ENCODE data around the gene PPT2.
"Not testable (repeated sequence)": the region's sequence is repeated elsewhere in the genome, so short reads cannot be mapped to it uniquely, and the experiment has no call there.

The PPT2 gene

DNA sequence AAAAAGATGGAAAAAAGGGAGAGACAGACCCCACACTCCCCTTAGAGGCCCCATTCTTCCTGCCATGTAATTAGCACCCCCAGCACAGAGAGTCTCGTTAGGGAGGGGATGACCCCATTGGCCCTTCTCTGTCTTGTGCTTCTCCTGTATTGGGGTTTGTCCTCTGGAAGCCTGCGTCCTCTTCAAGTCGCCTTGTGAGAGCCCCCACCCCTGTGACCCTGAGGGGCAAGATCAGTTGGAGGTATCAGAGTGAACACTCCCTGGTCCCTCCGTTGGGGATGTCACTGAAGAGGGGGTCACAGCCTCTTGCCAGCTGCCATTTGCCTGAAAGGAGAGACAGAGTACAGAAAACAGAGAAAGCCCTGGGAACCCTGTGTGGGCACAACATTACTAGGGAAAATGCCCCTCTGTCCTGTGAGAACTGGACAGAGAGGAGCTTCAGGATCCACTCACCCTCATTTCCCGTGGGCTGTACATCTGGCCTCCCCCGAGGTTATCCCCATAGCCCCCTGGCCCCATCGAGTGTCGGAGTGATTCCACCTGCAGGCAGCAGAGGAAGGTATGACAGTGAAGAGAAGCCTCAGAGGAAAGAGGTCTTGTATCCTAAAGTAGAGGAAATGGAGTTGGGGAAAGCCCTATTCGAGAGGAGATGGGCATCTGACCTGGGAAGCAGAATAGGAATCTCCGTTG lies 32.4 kb downstream of the PPT2 start:
- DNase-seq, result not testable (repeated sequence)

DNA sequence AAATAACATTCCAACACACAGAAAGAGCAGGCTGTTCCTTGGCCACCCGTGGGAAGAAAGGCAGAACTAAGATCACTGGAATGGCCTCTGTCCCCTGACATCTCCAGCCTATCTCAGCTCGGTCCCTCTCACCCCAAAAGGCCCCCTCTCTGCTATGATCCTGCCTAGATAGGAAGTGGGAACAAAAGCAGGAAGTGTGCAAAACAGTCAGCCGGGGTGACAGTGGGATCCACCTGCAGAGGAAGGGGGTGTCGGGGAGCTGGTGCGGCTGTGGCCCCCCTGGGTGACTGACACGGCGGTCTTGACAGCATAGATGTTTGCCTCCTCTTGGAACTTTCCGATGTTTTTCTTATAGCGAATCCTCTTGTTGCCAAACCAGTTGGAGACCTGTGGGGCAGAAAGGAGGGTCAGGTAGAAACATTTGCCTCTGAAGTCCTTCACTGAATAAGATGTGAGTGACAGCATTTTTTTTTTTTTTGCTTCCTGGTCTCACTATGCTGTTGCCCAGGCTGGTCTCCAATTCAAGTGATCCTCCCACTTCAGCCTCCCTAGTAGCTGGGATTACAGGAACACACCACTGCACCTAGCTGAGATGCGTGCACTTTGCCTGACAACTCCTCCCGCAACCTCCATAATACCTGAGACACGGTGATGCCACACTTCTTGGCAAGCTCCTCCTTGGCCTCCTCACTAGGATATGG lies 33.2 kb downstream of the PPT2 start:
- no peak for DNase-seq
- in situ Hi-C loops (cut with MboI; ENCODE audit: low pct_unique_long_range_greater_than_20kb, low sequenced_read_pairs), result no loop called here

More for the DNA sequence above, 32.4 kb downstream of the PPT2 start:
- in situ Hi-C loops (cut with MboI; ENCODE audit: low pct_unique_long_range_greater_than_20kb, low sequenced_read_pairs), result not testable (repeated sequence)

DNA sequence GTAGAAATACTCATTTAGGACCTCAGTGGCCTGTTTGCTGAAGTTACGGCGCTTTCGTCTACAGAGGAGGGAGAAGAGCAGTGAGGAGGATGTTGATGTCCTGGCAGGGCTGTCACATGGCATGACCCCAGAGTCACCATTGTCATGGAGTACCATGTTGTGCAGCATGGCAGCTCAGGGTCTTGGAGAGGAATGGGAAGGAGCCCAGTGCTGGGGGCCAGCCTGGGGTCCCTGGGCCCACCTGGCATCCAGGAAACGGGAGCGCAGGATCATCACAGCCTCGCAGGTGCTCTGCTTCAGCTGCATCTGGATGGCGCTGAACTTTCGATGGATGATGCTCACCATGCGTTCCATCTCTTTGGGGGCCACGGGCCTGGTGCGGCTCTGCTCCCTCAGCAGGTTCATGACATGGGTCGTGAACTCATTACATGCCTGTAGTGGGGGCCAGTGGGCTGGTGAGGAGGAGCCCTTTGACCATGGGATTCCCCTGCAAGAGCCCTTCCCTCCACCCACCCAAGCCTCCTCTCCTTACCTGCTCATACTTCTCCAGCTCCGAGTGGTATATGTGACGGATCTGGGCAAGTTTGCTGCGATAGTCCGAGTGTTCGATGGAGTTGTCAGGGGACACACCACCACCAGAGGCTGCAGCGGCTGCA lies 33.9 kb downstream of the PPT2 start:
- DNase-seq; in situ Hi-C loops (cut with MboI; ENCODE audit: low pct_unique_long_range_greater_than_20kb, low sequenced_read_pairs): not testable (repeated sequence)

DNA sequence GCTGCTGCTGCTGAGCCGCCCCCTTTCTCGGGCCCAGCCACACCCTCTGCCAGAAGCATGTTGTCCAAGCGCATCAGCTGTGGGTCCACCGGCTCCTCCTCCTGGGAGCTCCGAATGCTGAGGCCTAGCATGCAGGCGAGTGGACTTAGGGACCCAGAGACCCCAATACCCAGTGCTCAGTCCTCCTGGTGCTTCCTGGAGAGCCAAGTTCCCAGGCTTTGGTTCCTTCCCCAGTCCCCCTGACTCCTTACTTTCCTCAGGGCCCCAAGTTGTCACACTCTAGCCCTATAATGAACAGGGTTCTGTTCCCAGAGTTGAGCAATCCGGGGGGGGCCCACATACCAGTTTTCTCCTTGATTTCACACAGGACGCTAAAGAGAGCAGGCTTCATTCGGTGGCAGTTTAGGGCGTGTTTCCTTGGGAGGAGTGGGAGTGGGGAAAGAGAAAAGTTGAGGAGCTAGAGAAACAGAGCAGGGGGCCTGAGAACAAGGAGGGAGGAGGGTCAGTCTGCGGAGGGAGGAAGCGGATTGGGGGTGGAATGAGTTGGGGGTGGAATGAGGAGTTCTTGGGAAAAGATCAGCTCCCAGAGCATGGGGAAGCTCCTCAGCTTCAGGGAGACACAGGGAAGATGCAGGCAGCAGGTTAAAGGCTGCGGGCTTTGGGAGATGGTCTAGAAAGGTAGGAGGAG lies 34.6 kb downstream of the PPT2 start:
- in situ Hi-C loops (cut with MboI; ENCODE audit: low pct_unique_long_range_greater_than_20kb, low sequenced_read_pairs), result no loop called here
- no peak for DNase-seq

DNA sequence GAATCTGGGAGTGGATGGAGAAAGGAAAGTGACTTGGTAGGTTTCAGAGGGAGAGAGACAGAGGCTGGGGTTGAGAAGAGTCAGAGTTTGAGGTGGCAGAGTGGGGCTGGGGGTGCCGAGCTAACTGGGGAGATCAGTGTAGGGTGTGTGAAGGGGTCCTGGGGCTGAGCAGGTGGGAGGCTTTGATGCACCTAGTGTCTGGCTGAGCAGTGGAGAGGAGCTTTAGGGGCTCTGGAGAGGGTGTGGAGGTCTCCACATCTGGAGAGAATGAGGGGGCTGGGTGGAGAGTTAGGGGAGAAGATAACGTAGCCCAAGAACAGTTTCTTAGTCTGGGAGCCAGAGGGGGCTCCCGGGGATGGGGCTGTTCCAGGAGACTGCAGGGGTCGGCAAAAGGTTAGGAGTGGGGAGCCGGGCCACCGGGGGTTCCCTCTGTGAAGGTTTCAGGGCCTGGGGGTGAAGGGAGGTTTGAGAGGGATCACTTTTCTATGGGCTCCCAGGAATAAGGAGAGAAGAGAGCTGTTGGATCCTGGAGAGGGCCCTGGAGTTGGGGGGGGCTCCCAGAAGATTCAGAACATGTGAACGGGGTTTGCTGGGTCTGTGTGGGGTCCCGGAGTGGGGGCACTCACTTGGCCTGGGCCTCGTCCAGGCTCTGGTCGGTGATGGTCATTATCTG lies 35.3 kb downstream of the PPT2 start:
- no peak for DNase-seq
- in situ Hi-C loops (cut with MboI; ENCODE audit: low pct_unique_long_range_greater_than_20kb, low sequenced_read_pairs), result no loop called here

DNA sequence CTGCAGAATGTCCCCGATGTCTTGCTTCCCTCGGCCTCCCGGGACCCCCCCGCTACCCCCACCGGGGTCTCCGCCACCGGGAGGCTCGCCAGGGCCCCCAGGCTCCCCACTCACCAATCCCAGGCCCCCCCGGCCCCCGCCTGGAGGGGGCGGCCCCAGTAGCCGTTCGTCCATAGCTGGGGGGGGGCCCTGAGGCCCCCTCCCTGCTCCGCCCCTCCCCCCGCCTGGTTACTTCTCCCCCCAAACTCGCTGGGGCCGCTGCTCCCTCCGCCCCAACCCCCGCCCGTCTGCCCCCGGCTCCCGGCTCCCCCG lies 35.8 kb downstream of the PPT2 start:
- in situ Hi-C loops (cut with MboI; ENCODE audit: low pct_unique_long_range_greater_than_20kb, low sequenced_read_pairs), result no loop called here
- no peak for DNase-seq

DNA sequence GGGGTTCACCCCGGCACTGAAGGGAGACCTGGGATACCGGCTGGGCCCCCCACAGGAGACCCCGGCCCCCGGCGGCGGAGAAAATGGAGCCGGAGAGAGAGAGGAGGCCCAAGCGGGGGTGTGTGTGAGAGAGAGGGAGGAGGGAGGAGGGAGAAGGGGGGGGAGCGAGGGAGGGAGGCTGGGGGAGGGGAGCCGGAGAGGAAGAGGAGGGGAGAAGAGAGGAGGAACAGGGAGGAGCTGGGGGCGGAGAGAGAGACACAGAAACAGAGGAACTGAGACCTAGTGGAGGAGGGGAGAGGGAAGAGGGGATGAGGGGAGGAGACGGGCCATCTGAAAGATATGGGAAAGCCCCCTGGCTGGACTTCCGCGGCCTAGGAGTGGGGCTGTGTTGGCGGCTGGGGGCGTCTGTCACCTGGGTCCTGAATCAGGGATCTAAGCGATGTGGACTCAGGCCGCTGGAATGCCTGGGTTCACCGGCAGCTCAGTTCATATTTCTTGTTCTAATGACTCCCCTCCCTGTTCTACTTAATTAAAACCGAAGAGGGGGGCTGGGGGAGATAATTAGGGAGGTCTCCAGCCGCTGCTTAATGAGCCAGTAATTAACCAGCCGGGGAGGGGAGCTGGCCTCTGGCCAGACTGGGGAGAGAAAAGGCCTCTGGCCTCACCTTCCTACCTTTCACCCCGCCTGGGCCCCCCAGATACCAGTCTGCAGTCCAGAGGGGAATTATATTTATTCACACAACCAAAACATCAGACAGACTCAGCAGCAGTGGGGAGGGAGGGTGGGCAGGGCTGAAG lies 36.3 kb downstream of the PPT2 start, which contains the start of gene PBX2:
Gene PBX2, minus strand, starts transcription at position 149 of the 798 bp plus-strand sequence. CDS start 287 bp downstream, outside the sequence.
- DNase-seq, result peak; percentile 91
- in situ Hi-C loops (cut with MboI; ENCODE audit: low pct_unique_long_range_greater_than_20kb, low sequenced_read_pairs), result no loop called here

DNA sequence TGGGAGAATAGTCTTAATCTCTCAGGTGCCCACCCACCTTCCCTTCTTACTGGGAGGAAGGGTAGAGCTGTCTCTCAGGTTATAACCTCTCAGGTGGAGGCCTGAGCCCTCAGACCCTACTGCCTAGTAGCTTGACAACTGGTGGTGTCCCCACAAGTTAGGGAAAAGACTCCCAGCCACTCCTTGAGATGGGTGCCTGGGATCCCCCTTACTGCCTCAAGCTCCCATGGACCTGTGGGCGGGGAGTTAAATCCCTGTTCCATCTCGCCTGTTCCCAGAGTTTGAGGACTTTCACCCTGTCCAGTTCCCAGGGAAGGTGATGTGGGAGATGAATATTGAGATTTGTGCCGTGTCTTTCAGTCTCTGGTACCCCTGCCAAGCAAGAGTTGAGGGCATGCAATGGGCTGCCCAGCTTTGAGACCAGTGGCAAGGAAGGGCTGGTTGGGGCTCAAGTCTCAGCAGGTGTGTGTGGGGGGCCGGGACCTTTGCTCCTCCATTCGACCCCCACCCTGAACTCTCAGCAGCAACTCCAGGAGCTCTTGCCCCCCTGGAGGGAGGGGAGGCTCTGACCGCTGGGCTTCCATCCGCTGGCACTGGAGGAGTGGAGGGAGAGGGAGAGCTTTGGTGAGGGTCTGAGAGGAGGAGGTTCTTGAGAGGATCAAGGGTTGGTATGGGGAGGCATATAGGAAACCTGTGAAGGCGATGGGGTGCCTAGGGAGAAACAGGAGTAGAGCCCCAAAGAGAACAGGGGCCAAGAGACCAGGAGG lies 37.2 kb downstream of the PPT2 start:
- in situ Hi-C loops (cut with MboI; ENCODE audit: low pct_unique_long_range_greater_than_20kb, low sequenced_read_pairs), result no loop called here
- DNase-seq, result no peak

DNA sequence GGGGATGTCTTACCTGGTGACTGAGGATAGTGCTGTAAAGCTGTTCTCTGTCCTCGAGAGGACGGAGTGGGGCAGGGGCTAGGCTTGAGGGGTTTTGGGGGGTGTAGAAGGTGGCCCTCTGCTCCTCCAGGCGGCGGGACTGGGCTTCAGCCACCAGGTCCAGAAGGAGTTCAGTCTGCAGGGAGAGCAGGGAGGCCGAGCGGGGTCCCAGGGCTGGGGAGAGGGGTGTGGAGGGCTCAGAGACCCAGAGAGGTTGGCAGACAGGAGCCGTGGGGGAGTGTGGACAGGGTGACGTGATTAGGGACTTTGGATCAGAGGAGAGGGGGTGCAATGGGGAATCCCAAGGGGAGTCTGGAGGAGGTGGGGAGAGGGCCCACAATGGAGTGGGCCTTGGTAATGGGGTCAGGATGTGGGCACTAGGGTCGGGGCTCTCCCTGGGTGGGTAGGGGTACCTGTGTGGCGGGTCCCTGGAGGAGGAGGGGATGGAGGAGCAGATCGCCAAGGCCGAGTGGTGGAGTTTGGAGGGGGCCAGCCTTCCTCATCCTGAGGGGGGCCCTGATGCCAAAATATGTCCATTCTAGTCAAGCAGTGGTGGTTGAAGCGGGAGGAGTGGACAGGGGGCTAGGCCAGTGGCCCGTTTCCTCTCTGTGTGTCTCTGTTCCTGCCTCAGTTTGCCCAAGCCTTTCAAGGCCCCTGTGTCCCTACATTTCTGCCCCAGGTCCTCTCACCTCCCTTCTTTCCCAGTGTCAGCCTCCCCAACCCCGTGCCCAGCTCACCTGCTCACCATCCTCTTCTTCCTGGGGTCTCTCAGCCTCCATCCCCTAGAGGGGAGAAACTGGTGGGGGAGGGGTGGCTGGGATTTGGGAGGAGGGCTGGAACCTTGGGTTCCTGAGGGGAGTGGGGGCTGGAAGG lies 38.0 kb downstream of the PPT2 start:
- in situ Hi-C loops (cut with MboI; ENCODE audit: low pct_unique_long_range_greater_than_20kb, low sequenced_read_pairs), result no loop called here
- DNase-seq, result no peak

DNA sequence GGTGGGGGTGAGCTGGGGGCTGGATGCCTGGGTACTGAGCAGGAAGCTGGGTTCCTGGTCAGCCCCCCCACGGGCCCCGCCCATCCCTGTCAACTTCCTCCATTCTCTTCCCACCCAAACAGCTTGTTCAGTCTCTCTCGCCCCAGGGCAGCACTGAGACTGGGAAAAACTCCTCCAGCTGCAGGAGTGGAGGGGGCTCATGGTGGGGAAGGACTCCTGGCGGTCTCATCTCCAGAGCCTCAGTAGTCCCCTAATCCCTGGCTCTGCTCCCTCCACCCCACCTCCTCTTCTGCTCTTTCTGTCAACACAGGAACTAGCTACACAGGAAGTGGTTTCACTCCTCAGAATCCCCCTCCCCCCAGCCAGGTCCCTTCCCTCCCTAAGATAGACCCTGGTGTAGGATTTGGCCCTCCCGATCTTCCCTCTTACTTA lies 38.7 kb downstream of the PPT2 start, which contains the start of gene GPSM3:
Gene GPSM3, minus strand, starts transcription at position 36 of the 432 bp plus-strand sequence. CDS start 130 bp downstream, outside the sequence.
- in situ Hi-C loops (cut with MboI; ENCODE audit: low pct_unique_long_range_greater_than_20kb, low sequenced_read_pairs), result no loop called here

DNA sequence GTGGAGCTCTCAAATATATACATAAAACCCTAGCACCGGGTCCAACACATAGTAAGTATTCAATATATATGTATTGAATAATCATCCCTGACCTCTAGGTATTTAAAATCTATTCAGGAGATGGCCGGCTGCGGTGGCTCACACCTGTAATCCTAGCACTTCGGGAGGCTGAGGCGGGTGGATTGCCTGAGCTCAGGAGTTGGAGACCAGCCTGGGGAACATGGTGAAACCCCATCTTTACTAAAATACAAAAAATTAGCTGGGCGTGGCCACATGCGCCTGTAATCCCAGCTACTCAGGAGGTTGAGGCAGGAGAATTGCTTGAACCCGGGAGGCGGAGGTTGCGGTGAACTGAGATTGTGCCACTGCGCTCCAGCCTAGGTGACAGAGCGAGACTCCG lies 39.2 kb downstream of the PPT2 start:
- DNase-seq; in situ Hi-C loops (cut with MboI; ENCODE audit: low pct_unique_long_range_greater_than_20kb, low sequenced_read_pairs): not testable (repeated sequence)

More for the DNA sequence above, 38.7 kb downstream of the PPT2 start, which contains the start of gene GPSM3:
- peak; percentile 93 for DNase-seq

DNA sequence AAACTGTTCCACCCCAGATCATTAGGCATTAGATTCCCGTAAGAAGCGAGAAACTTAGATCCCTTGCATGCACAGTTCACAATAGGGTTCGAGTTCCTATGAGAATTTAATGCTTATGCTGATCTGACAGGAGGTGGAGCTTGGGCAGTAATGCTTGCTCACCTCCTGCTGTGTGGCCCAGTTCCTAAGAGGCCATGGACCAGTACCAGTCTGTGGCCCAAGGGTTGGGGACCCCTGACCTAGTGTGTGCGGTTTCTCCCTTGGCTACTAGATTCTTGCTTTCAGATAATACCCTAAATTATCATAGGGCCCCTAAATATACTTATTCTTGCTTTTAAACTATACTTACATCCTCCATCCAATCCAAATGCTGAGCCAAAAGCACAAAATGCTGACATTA lies 40.4 kb downstream of the PPT2 start:
- in situ Hi-C loops (cut with MboI; ENCODE audit: low pct_unique_long_range_greater_than_20kb, low sequenced_read_pairs), result no loop called here
- DNase-seq, result no peak

DNA sequence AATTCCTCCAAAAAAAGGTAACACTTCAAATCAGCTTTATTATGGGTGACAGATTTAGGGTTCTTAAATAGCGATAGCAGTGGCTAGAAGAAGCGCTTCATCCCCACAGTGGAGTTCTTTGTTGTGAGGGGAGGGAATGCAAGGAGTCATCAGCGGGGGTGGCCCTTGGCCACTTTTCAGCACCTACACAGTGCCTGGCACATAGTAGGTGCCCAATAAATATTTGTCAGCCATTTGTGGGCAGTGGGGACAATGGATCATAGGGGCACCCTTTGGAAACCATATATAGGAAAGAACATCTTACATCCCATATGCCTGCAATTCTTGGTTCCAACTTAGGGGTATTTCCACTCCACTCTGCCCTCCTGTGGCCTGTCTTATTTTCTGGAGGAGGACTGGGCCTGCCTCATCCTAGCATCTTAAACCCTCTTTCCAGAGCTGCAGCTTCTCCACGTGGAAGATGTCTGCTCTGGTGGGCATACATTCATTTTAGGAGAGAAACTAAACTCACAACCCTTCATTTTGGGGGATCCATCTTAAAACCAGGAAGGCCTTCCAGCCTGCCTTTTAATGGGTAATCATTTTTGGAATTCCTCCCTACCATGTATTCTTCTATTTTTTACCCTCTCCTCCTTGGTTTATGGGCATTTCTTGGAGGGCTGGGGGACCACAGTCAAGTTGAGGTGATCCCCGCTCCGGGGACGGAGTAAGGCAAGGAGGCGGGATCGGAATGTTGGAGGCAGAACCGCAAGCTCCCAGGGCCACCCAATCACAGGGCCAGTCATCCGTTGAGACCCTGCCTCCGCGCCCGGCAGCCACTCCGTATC lies 41.1 kb downstream of the PPT2 start:
- in situ Hi-C loops (cut with MboI; ENCODE audit: low pct_unique_long_range_greater_than_20kb, low sequenced_read_pairs), result no loop called here
- peak; percentile 70 for DNase-seq

DNA sequence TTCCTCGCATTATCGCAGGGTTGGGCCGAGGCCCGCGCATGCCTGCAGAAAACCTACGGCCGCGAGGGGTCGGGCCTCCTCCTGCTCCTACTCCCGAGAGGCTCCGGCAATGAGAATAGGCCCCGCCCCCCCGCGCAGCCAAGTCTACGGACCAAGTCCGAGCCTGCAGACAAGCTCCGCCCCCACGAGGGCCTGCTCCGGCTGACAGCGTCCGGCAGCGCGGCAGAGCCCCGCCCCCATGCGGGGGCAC lies 41.6 kb downstream of the PPT2 start:
- in situ Hi-C loops (cut with MboI; ENCODE audit: low pct_unique_long_range_greater_than_20kb, low sequenced_read_pairs), result no loop called here
- peak; percentile 99 for DNase-seq

DNA sequence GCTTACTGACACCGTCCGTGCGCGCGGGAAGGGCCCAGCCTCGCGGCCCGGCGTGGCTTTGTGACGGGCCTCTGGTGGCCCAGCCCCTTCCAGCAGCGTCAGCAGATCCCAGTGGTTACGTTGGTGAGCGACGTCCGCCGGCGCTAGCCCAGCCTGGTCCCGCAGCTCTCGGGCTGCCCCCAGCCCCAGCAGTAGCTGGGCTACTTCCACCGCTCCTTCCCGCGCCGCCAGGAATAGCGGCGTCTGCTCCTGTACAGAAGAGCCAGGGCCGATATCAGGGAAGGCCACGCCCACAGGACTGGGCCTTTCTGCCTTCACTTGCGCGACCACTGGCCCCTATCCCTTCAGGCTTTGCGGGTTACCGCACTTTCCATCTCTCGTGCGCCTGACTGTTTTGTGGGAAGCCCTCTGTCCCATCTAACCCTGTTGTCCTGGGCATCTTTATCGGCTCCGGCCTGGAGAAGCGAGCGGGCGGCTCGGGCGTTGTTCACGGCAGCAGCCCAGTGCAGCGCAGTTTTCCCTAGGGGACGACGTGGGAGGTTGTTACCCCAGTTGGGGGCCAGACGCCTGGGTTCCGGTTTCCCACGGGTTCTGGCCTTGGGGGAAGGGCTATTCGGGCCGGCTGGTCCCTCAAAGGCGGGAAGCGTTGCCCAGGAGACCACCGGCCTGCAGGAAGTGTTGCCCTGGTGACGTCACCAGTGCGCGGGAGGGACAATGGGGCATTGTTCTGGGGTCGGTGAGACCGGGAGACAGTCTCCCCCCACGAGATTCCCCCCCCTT lies 42.2 kb downstream of the PPT2 start:
- DNase-seq, result peak; percentile 67

More for the DNA sequence above, 42.2 kb downstream of the PPT2 start:
- in situ Hi-C loops (cut with MboI; ENCODE audit: low pct_unique_long_range_greater_than_20kb, low sequenced_read_pairs), result no loop called here
